Adrenal gland (tissue), 19 donors: ENCODE measurements around the gene SH2D5. TPM values are rescaled to one million over a fixed set of nuclear protein-coding genes. Genes with fewer than 3 reads are reported as not detected.

Source experiments
- DNase-seq, 7 donors: peaks; one replicate each; pipeline ENCODE4 v3.0.0-alpha.2; 2019 to 2020
- H3K27ac ChIP-seq, 5 donors: fragments of 200-600 bp; sonication (generic) in 4 of 5; 1 replicate in 3 of 5; 2 replicates in 2 of 5; pipeline versions ENCODE4 v1.5.1 to v1.8.0; 2016 to 2020; ENCODE audit warnings: mild to moderate bottlenecking in 1 of 5
- H3K27me3 ChIP-seq: fragments of 200-600 bp; 2 replicates; pipeline ENCODE4 v1.8.0; 2021
- H3K36me3 ChIP-seq, 2 donors: fragments of 200-600 bp; replicated peaks in 1 of 2; 1 replicate in 1 of 2; 2 replicates in 1 of 2; pipeline versions ENCODE4 v1.5.1 to v1.8.0; 2018 to 2022
- H3K4me1 ChIP-seq, 2 donors: fragments of 200-600 bp; replicated peaks in 1 of 2; 1 replicate in 1 of 2; 2 replicates in 1 of 2; pipeline versions ENCODE4 v1.5.1 to v1.8.0; 2018 to 2021
- H3K4me3 ChIP-seq, 4 donors: fragments of 200-600 bp; sonication (generic) in 3 of 4; one replicate each; pipeline ENCODE4 v1.5.1; 2016 to 2018
- H3K9me3 ChIP-seq, 3 donors: fragments of 200-600 bp; sonication (generic) in 1 of 3; replicated peaks in 1 of 3; 1 replicate in 2 of 3; 2 replicates in 1 of 3; pipeline versions ENCODE4 v1.5.1 to v1.8.0; 2016 to 2021
- POLR2A ChIP-seq, 2 donors: fragments of 450-650 bp; IDR thresholded peaks; one replicate each; pipeline ENCODE4 v1.6.1; 2017; ENCODE audit warnings: antibody characterized with exemption in 2 of 2, mild to moderate bottlenecking in 2 of 2, moderate library complexity in 1 of 2
- WGBS, 4 donors: extraction: QIAGEN DNeasy Blood & Tissue Kit in 2 of 4; methylation state at CpG; one replicate each; pipeline versions ENCODE4 v1.1.5 to v1.1.7; 2013 to 2017; 5-methylcytosine and 5-hydroxymethylcytosine counted together
- intact Hi-C, 2 donors: fragments of 100-400 bp; cut with DNase I; formaldehyde crosslinking; loops; one replicate each; pipeline versions ENCODE4 v1.14.1 to v1.15.0; 2022 to 2023
- long read RNA-seq, 10 donors: library from polyadenylated mRNA in 3 of 10; unstranded in 2 of 10; stranded (forward) in 1 of 10; transcript quantifications; one replicate each; pipeline ENCODE4 v2.0.0 and lab custom pipeline, GENCODE V29; 2021 to 2026
- polyA plus RNA-seq, 3 donors: library from polyadenylated mRNA; stranded (reverse); fragments of 200-250 nt in 2 of 3; fragments of 350-450 nt in 1 of 3; fragmentation: Illumina TruSeq in 1 of 3; extraction: RNeasy Lipid Tissue Mini Kit (QIAGEN cat#74804) in 1 of 3; gene quantifications; one replicate each; pipeline ENCODE4 v1.2.3, GENCODE V29; 2013 to 2014
- total RNA-seq, 9 donors: library from RNA; depleted of rRNA in 4 of 9; stranded (reverse); fragments of >200 nt in 4 of 9; fragments of 120-200 nt in 1 of 9; fragmentation: NEBNext Ultra II Directional in 1 of 9; extraction: Animal tissue kit (Norgen Biotek cat#: 25700) in 1 of 9; gene quantifications; one replicate each; pipeline versions ENCODE4 v1.1.0 to v1.2.4, GENCODE V29; 2013 to 2023
- TF ChIP-seq, protein P1 (sequence below), 6 experiments: fragments of 450-650 bp in 4 of 6; fragments of 200-600 bp in 2 of 6; sonication (generic) in 1 of 6; IDR thresholded peaks; 1 replicate in 5 of 6; 2 replicates in 1 of 6; pipeline versions ENCODE4 v1.5.1 to v1.8.0; 2016 to 2021; ENCODE audit warnings: antibody characterized with exemption in 6 of 6, mild to moderate bottlenecking in 2 of 6, moderate library complexity in 1 of 6
- donor health status: healthy with polysubstance abuse.
- donor health status: Bipolar disorder and iron deficiency.
- donor health status: DM: yes; HTN: yes; CAD: no.
- donor health status: DM: no; HTN: no; CAD: no.
- donor health status: DM: no; HTN: no; CAD: no.
- donor health status: DM: yes; HTN: yes; CAD: no.

Gene SH2D5
- total RNA-seq (1 to 10 TPM in 1 of 9 donors, under 1 TPM in 5, not detected in 3; 0.06 to 1.9 (median 0.49) TPM), polyA plus RNA-seq (under 1 TPM; 0.07 to 0.64 (median 0.17) TPM)
- long read RNA-seq, donor 1: 0 reads
- long read RNA-seq, donor 2: 0 reads
- long read RNA-seq, donor 3: 0 reads
- long read RNA-seq, donor 4: 0 reads
- long read RNA-seq, donor 5, partial matches to known transcripts: 0 of 2 reads
- long read RNA-seq, donor 5, other reads (novel, unspliced or antisense): 1 of 2 reads
- long read RNA-seq, donor 6: 0 reads
- long read RNA-seq, donor 7: 0 reads
- long read RNA-seq, donor 8: 0 reads
- long read RNA-seq, donor 9: 0 reads
- long read RNA-seq, donor 10: 0 reads

DNA sequence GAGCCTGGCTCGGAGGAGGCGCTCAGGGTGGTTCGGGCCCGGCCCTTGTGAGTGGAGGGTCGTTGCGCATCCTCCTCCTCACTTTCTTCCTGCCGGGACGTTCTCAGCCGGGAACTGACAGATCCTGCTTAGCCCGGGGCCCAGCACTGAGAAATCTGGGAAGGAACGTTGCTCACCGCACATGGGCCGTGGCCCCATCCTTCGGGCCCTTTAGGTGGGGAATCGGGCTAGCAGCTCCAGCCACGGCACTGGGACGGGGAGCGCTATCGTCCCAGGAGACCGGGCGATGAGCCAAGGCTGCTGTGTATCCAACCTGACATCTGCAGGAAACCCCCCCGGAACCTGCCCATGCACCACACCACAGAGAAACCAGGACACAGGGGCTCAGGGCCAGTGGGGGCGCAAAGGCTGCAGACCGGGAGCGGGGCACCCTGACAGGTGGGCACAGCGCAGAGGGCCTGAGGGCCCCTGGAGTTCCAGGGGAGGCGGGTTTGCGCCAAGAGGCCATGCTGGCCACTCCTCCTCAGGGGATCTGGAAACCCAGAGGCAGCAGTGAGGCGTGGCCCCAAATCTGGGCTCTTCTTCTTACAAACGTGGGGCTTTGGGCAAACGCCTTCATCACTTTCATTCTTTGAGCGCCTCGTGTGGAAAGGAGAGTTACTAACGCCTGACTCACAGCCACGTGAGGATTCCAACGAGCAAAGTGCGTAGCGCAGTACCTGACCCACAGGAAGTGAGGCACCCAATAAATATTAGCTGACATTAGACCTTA lies at the start of gene SH2D5:
TSS of gene SH2D5 (minus strand) at position 116 of the 772 bp plus-strand sequence. CDS start 4,659 bp downstream, outside the sequence.
- 0 to 1% (median 0%) methylated on average over 6 to 38 of the region's 38 CpGs for WGBS, 4 donors
- intact Hi-C loops: no loop called here
- TF ChIP-seq POLR2A (IDR thresholded peaks at IDR 0.05): peak; percentile 18 to 74
- TF ChIP-seq, protein P1, sequence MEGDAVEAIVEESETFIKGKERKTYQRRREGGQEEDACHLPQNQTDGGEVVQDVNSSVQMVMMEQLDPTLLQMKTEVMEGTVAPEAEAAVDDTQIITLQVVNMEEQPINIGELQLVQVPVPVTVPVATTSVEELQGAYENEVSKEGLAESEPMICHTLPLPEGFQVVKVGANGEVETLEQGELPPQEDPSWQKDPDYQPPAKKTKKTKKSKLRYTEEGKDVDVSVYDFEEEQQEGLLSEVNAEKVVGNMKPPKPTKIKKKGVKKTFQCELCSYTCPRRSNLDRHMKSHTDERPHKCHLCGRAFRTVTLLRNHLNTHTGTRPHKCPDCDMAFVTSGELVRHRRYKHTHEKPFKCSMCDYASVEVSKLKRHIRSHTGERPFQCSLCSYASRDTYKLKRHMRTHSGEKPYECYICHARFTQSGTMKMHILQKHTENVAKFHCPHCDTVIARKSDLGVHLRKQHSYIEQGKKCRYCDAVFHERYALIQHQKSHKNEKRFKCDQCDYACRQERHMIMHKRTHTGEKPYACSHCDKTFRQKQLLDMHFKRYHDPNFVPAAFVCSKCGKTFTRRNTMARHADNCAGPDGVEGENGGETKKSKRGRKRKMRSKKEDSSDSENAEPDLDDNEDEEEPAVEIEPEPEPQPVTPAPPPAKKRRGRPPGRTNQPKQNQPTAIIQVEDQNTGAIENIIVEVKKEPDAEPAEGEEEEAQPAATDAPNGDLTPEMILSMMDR (IDR thresholded peaks at IDR 0.05): peak in 5 of 6 experiments; percentile 22 to 36 (median 31)
- Histone ChIP-seq H3K27ac (peak within 1 kb of the TSS in 4 of 5 donors; percentile 13 to 92 (median 70)), H3K9me3 (no peaks in the 10 kb centered on the region), H3K4me1 (peaks cover 15 to 16% of the 10 kb centered on the region in 2 donors), H3K4me3 (peak within 1 kb of the TSS in 3 of 4 donors; percentile 36 to 81 (median 45)), H3K27me3 (no peaks in the 10 kb centered on the region), H3K36me3 (peaks cover 0 to 11% of the 10 kb centered on the region in 2 donors)
- peak; percentile 80 to 94 (median 93) for DNase-seq

DNA sequence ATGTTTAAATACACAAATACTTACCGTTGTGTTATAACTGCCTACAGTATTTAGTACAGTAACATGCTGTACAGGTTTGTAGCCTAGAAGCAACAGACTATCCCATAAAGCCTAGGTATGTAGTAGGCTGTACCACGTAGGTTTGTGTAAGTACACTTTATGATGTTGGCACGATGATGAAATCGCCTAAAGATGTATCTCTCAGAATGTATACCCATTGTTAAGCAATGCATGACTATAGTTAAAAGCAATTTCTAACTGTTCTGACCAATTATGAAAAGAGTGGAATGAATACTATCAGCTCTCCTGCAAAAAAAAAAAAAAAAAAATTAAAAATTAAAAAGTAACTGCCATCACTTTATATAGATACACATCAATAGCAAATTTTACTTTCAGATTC lies 43.2 kb upstream of the SH2D5 start:
- intact Hi-C loops: no loop called here
- Histone ChIP-seq H3K4me3 (no peak overlapping the region), H3K27me3 (no peaks in the 10 kb centered on the region), H3K9me3 (no peaks in the 10 kb centered on the region), H3K4me1 (peaks cover 10 to 25% of the 10 kb centered on the region in 2 donors), H3K27ac (no peak overlapping the region), H3K36me3 (peaks cover 0 to 79% of the 10 kb centered on the region in 2 donors)
- no peak for TF ChIP-seq POLR2A (IDR thresholded peaks at IDR 0.05)
- TF ChIP-seq, protein P1 (IDR thresholded peaks at IDR 0.05): no peak
- WGBS, 4 donors: 89 to 95% (median 92%) methylated on average over 4 of the region's 4 CpGs
- no peak for DNase-seq

DNA sequence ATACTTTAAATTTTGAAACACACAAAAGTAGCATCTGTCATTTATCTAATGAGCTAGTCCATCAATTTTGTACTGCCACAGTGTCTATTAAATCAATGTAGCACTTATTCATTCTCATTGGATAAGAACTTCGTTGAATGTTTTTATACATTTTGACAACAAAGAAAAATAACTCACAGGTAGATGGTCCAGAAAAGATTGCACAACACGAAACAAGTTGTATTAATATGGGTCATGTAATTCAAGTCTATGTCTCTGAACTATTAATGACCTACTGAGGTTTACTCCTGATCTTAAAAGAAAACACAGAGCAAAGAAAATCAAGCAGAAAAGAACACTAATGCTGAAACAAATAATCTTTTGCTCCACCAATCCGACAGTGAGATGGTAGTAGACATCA lies 39.3 kb upstream of the SH2D5 start:
- intact Hi-C loops: no loop called here
- H3K27me3 ChIP-seq: no peaks in the 10 kb centered on the region
- H3K4me3 ChIP-seq: no peak overlapping the region
- peaks cover 0 to 97% of the 10 kb centered on the region in 2 donors for H3K36me3 ChIP-seq
- DNase-seq: no peak
- H3K27ac ChIP-seq: no peak overlapping the region
- H3K4me1 ChIP-seq: peaks cover 7 to 15% of the 10 kb centered on the region in 2 donors
- no peaks in the 10 kb centered on the region for H3K9me3 ChIP-seq
- TF ChIP-seq POLR2A (IDR thresholded peaks at IDR 0.05): no peak
- TF ChIP-seq, protein P1 (IDR thresholded peaks at IDR 0.05): no peak
- 81 to 86% (median 84%) methylated on average over 3 of the region's 3 CpGs for WGBS, 4 donors
